SK-N-SH (cell line): ENCODE results near the gene CGN. TPM values are rescaled to one million over a fixed set of nuclear protein-coding genes. Genes with fewer than 3 reads are reported as not detected.
"Not testable (repeated sequence)": the region's sequence is repeated elsewhere in the genome, so short reads cannot be mapped to it uniquely, and the experiment has no call there.

ENCODE experiments used
- CTCF ChIA-PET: fragments of 300-600, 350-600 bp; formaldehyde crosslinking; extraction: SDS; loops from one replicate; lab custom pipeline; 2021; lab: Yijun Ruan, JAX
- POLR2A ChIA-PET: fragments of 350-600 bp; sonication (Branson Sonifier 250); formaldehyde crosslinking; extraction: SDS; loops from one replicate; lab custom pipeline; 2020; ENCODE audit warnings: antibody characterized with exemption, inconsistent platforms; lab: Yijun Ruan, JAX
- DNase-seq: peaks from one replicate; pipeline ENCODE4 v3.0.0; 2012
- H2AFZ ChIP-seq: fragments of 200-600 bp; sonication (generic); 2 replicates; pipeline ENCODE4 v1.8.1; 2016; ENCODE audit warnings: antibody characterized with exemption, mild to moderate bottlenecking, low read depth
- H3F3A ChIP-seq: fragments of 200-600 bp; sonication (generic); replicated peaks from 2 replicates; pipeline ENCODE3; 2016; ENCODE audit warnings: antibody characterized with exemption, mild to moderate bottlenecking; ENCODE audit not compliant: insufficient read depth
- H3K27ac ChIP-seq, 2 experiments: fragments of 200-500 bp in 1 of 2; fragments of 200-600 bp in 1 of 2; sonication (Bioruptor generic) in 1 of 2; sonication (generic), shearing (Covaris generic) in 1 of 2; 2 replicates each; pipeline versions ENCODE4 v1.5.1 to v1.6.1; 2014 to 2016; ENCODE audit warnings: low read depth in 2 of 2, inconsistent platforms in 1 of 2, low read length in 1 of 2, mild to moderate bottlenecking in 1 of 2, mixed read lengths in 1 of 2
- H3K27me3 ChIP-seq: fragments of 200-600 bp; sonication (generic), shearing (Covaris generic); 2 replicates; pipeline ENCODE4 v1.6.1; 2016; ENCODE audit warnings: mixed run types; ENCODE audit not compliant: insufficient read depth
- H3K36me3 ChIP-seq, 2 experiments: fragments of 200-500 bp in 1 of 2; fragments of 200-600 bp in 1 of 2; sonication (Bioruptor generic) in 1 of 2; sonication (generic) in 1 of 2; replicated peaks in 1 of 2; 2 replicates each; pipeline versions ENCODE3 to v1.5.1; 2014 to 2016; ENCODE audit warnings: low read length in 1 of 2, mild to moderate bottlenecking in 1 of 2; ENCODE audit not compliant: insufficient read depth in 2 of 2, control insufficient read depth in 1 of 2
- H3K4me1 ChIP-seq, 2 experiments: fragments of 200-500 bp in 1 of 2; fragments of 200-600 bp in 1 of 2; sonication (Bioruptor generic) in 1 of 2; sonication (generic), shearing (Covaris generic) in 1 of 2; 2 replicates each; pipeline versions ENCODE4 v1.5.1 to v1.6.1; 2014 to 2016; ENCODE audit warnings: low read depth in 1 of 2, low read length in 1 of 2, mixed run types in 1 of 2; ENCODE audit not compliant: insufficient read depth in 2 of 2, control insufficient read depth in 1 of 2
- H3K4me2 ChIP-seq: fragments of 200-600 bp; sonication (generic), shearing (Covaris generic); 2 replicates; pipeline ENCODE4 v1.6.1; 2017; ENCODE audit warnings: mixed run types
- H3K4me3 ChIP-seq, 2 experiments: fragments of 200-500 bp in 1 of 2; fragments of 200-600 bp in 1 of 2; sonication (Bioruptor generic) in 1 of 2; sonication (generic), shearing (Covaris generic) in 1 of 2; 2 replicates each; pipeline versions ENCODE4 v1.5.1 to v1.8.1; 2014 to 2016; ENCODE audit warnings: low read depth in 2 of 2, inconsistent platforms in 1 of 2, low read length in 1 of 2, mild to moderate bottlenecking in 1 of 2, mixed read lengths in 1 of 2, moderate library complexity in 1 of 2
- H3K79me2 ChIP-seq: fragments of 200-600 bp; sonication (generic); 2 replicates; pipeline ENCODE4 v1.8.1; 2017; ENCODE audit warnings: mild to moderate bottlenecking; ENCODE audit not compliant: insufficient read depth
- H3K9ac ChIP-seq: fragments of 200-600 bp; sonication (generic); 2 replicates; pipeline ENCODE4 v1.6.1; 2017; ENCODE audit warnings: mixed run types
- H3K9me2 ChIP-seq: fragments of 200-600 bp; sonication (generic); 2 replicates; pipeline ENCODE4 v1.6.1; 2017; ENCODE audit warnings: mixed run types
- H3K9me3 ChIP-seq: fragments of 200-600 bp; sonication (generic); 2 replicates; pipeline ENCODE4 v1.6.1; 2017; ENCODE audit warnings: mixed run types, mild to moderate bottlenecking, moderate library complexity
- H4K20me1 ChIP-seq: fragments of 200-600 bp; sonication (generic); 2 replicates; pipeline ENCODE4 v1.6.1; 2017; ENCODE audit warnings: mild to moderate bottlenecking, mixed run types; ENCODE audit not compliant: insufficient read depth
- CHD2 ChIP-seq: fragments of 150-350 bp; IDR thresholded peaks from 2 replicates; pipeline ENCODE4 v1.6.1; 2018; ENCODE audit warnings: low read length; ENCODE audit not compliant: partially characterized antibody
- ELF1 ChIP-seq: IDR thresholded peaks from 2 replicates; pipeline ENCODE4 v1.4.0; 2012
- FOSL2 ChIP-seq: IDR thresholded peaks from 2 replicates; pipeline ENCODE4 v1.4.0; 2012; ENCODE audit warnings: low read depth, mild to moderate bottlenecking, moderate library complexity, borderline replicate concordance
- IRF3 ChIP-seq: fragments of 150-350 bp; IDR thresholded peaks from 2 replicates; pipeline ENCODE4 v1.6.1; 2016; ENCODE audit warnings: mild to moderate bottlenecking, low read depth, low read length
- MXI1 ChIP-seq: IDR thresholded peaks from 2 replicates; pipeline ENCODE4 v1.6.1; 2012; ENCODE audit warnings: mild to moderate bottlenecking, low read depth, low read length, improper control_type of control experiment
- NRF1 ChIP-seq: IDR thresholded peaks from 2 replicates; pipeline ENCODE4 v1.6.1; 2012; ENCODE audit warnings: low read depth, mild to moderate bottlenecking, low read length
- POLR2AphosphoS5 ChIP-seq: IDR thresholded peaks from 2 replicates; pipeline ENCODE4 v1.6.1; 2012; ENCODE audit warnings: low read depth, low read length
- RCOR1 ChIP-seq: fragments of 150-350 bp; IDR thresholded peaks from 2 replicates; pipeline ENCODE4 v1.6.1; 2017; ENCODE audit warnings: antibody characterized with exemption, low read length
- RXRA ChIP-seq: IDR thresholded peaks from 2 replicates; pipeline ENCODE4 v1.4.0; 2012; ENCODE audit warnings: low read depth, mild to moderate bottlenecking, borderline replicate concordance
- SIN3A ChIP-seq: IDR thresholded peaks from 2 replicates; pipeline ENCODE4 v1.6.1; 2012; ENCODE audit warnings: low read depth, mild to moderate bottlenecking, low read length, moderate library complexity, borderline replicate concordance
- ZBTB33 ChIP-seq: IDR thresholded peaks from 2 replicates; pipeline ENCODE4 v1.4.0; 2012; ENCODE audit warnings: low read depth, borderline replicate concordance
- WGBS: methylation state at CpG from one replicate; pipeline ENCODE4 v1.1.6; 2017; ENCODE audit warnings: low lambda C conversion rate; 5-methylcytosine and 5-hydroxymethylcytosine counted together
- polyA plus RNA-seq, 3 experiments: library from polyadenylated mRNA; depleted of rRNA; stranded (reverse); fragments of >200 nt; gene quantifications; 2 replicates each; pipeline ENCODE4 v1.2.3, GENCODE V29; 2012

The CGN gene
- polyA plus RNA-seq, 1 of the 3 experiments (the other 2 are of a cell fraction): 0.36 TPM

GRCh38 chr1:151519667-151520066 is 8.5 kb downstream of the CGN start:
- Histone ChIP-seq H3K4me3 (no peak overlapping the region), H3K27me3 (no peaks in the 10 kb centered on the region; the same call in 1 of the 2 replicates), H3K4me2 (no peak overlapping the region), H2AFZ (no peak overlapping the region), H3K4me1 (no peaks in the 10 kb centered on the region), H3K36me3 (no peaks in the 10 kb centered on the region), H4K20me1 (no peaks in the 10 kb centered on the region), H3K79me2 (no peaks in the 10 kb centered on the region), H3K9ac (no peak overlapping the region), H3K27ac (no peak overlapping the region), H3F3A (no peaks in the 10 kb centered on the region), H3K9me3 (no peaks in the 10 kb centered on the region), H3K9me2 (no peaks in the 10 kb centered on the region)
- CTCF ChIA-PET: interaction anchor here (0.6 to 1.4 kb wide), 3 partner anchors 10 to 150 kb away, joined by 3 read pairs; no protein-coding TSS in a partner anchor
- TF ChIP-seq POLR2AphosphoS5 (no peak), CHD2 (no peak), FOSL2 (no peak), RCOR1 (no peak), RXRA (no peak), SIN3A (no peak), ELF1 (no peak), IRF3 (no peak), MXI1 (no peak), NRF1 (no peak)
- DNase-seq: no peak
- POLR2A ChIA-PET: no interaction called here
- WGBS: 79% methylated on average over 2 of the region's 2 CpGs

- H3K27me3 ChIP-seq: no peaks in the 10 kb centered on the region; the same call in 1 of the 2 replicates
- H2AFZ ChIP-seq: no peak overlapping the region
- 94% methylated on average over 4 of the region's 4 CpGs for WGBS
- no peak for TF ChIP-seq ZBTB33
- no peaks in the 10 kb centered on the region for H3K9me3 ChIP-seq
- no peak overlapping the region for H3K4me3 ChIP-seq
- ChIA-PET CTCF (interaction anchor here (0.6 to 1.4 kb wide), 3 partner anchors 9 to 149 kb away, joined by 3 read pairs; no protein-coding TSS in a partner anchor), POLR2A (interaction anchor here (0.7 to 1.2 kb wide), 2 partner anchors 9 to 19 kb away, joined by 3 read pairs; partner anchors contain the start of genes CGN and TUFT1)
- no peaks in the 10 kb centered on the region for H3K36me3 ChIP-seq
- no peaks in the 10 kb centered on the region for H4K20me1 ChIP-seq
- H3K9me2 ChIP-seq: no peaks in the 10 kb centered on the region
- H3K4me2 ChIP-seq: no peak overlapping the region
- H3K4me1 ChIP-seq: no peaks in the 10 kb centered on the region
- no peak for DNase-seq
- no peaks in the 10 kb centered on the region for H3F3A ChIP-seq
- H3K27ac ChIP-seq: no peak overlapping the region
- H3K9ac ChIP-seq: no peak overlapping the region
- H3K79me2 ChIP-seq: no peaks in the 10 kb centered on the region
Observed at GRCh38 chr1:151520359-151520758, 9.2 kb downstream of the CGN start.

- CTCF ChIA-PET: interaction anchor here (0.7 to 1.1 kb wide), 4 partner anchors 11 to 68 kb away, joined by 3 to 5 read pairs (median 4); partner anchors contain the start of gene CGN
- H4K20me1 ChIP-seq, H3K4me3 ChIP-seq, H3K9ac ChIP-seq, H3K27ac ChIP-seq, H3K9me2 ChIP-seq, H3F3A ChIP-seq, H3K79me2 ChIP-seq, H2AFZ ChIP-seq, H3K4me2 ChIP-seq, POLR2A ChIA-PET, DNase-seq, H3K36me3 ChIP-seq, H3K27me3 ChIP-seq, H3K9me3 ChIP-seq, H3K4me1 ChIP-seq: not testable (repeated sequence)
- 86% methylated on average over 7 of the region's 7 CpGs for WGBS
Observed at GRCh38 chr1:151522427-151522826, 11.2 kb downstream of the CGN start.
